GM04503 (cell line): Measurements from ENCODE around the gene INPP5E.
"Not testable (repeated sequence)": the region's sequence is repeated elsewhere in the genome, so short reads cannot be mapped to it uniquely, and the experiment has no call there.

ENCODE experiments used
- DNase-seq: peaks from one replicate; pipeline ENCODE4 v3.0.0-alpha.2; 2012; ENCODE audit warnings: low read depth

The INPP5E gene

DNA sequence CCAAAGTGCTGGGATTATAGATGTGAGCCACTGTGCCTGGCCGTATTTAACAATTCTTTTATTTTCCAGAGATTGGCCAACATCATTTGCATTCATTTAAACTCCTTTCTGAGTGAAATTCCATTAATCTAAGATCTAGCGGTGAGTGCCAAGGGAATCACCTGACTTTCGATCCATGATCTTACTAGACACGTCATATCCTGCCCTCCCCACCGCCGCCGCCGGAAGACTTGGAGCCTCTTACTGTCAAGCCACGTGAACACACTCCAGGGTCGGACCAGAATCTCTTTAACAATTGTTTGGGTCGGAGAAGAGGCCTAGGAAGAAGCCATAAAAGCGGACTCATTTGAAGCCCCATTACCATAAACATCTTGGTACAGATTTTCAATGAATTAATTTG, 12.9 kb downstream of the INPP5E start:
- no peak for DNase-seq

DNA sequence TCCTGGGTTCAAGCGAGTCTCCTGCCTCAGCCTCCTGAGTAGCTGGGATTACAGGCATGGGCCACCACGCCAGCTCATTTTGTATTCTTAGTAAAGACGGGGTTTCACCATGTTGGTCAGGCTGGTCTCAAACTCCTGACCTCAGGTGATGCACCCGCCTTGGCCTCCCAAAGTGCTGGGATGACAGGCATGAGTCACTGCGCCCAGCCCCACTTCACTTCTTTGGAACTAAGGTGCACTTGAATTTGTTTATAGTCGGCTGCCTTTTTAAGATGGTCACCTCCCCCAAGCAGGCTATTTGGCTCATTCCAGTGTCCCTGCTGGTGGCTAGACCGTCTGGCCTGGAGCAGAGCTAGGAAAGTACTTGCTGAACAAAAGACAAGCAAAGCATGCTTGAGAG, 14.3 kb downstream of the INPP5E start:
- not testable (repeated sequence) for DNase-seq

DNA sequence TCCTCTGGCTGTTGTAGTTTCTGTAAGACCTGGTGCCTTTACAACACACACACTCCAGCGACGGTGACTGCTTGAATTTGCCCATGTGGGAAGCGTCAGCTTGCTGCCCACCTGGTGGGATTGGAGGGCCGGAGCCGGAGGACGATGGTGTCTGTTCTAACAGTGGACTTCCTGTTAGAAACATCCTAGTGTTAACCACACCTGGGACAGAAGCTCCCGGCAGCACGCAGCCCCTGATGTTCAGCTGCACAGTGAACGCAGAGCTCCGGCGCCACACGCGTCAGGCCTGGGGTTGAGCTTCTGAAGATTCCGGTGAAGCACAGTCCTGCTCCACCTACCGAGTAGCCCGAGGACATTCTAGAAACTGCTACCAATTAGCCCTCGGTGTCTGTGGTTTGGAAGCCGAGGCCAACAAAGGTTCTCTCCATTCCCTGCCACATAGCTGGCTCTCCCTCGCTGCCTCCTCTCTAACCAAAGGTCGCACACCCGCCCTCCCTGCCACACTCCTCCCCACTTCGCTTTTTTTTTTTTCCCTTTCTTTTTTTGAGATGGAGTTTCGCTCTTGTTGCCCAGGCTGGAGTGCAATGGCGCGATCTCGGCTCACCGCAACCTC, 14.8 kb downstream of the INPP5E start:
- no peak for DNase-seq

DNA sequence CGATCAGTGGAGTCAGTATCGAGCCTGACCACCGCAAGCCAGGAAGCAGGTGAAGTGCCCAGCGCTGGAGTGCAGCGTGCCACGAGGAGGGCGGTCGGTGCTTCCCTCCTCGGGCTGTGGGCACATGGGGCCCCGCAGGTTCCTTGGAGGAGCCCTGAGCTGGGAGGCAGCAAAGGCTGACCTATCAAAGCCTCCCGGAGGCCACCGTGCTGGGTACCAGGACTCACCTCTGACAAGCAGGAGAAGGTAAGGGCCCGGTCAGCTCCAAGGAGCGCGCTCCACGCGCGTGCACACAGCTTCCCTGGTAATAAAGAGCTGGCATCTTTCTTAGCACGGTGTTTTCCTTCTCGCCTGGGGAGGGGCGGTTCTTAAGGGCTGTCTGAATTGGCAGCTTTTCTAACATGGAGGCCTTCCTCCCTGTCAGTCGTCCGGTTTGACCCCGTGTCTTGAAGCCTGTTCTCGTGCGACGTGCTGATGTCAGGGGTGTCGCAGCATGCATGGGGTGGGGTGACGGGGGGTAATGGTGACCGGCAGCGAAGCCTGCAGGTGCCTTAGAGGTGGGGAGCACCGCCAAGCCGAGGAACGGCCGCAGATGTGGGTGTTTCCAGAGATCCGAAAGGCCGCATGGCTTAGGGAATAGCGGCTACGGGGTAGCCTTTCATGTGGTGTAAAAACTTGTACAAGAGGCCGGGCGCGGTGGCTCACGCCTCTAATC, 16.1 kb downstream of the INPP5E start:
- DNase-seq, result no peak

GRCh38 chr9:136422876-136423275, 16.8 kb downstream of the INPP5E start:
- no peak for DNase-seq

- no peak for DNase-seq
These were observed 17.9 kb downstream of the INPP5E start for GRCh38 chr9:136421791-136422190.

DNA sequence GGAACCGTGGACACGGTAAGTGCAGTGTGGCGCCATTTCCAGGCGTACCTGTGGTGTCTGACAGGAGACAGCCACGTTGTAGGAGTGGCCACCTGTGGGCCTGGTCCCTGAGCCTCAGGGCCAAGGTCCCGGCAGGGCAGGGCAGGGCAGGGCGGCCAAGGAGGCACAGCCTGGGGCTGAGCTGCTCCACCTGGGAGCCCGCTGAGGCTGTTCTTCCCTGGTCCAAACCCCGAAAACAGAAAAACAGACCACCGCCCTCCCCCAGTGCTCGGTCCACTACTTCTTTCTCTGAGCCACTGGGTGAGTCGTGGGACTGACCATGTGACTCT, 20.6 kb downstream of the INPP5E start:
- no peak for DNase-seq

DNA sequence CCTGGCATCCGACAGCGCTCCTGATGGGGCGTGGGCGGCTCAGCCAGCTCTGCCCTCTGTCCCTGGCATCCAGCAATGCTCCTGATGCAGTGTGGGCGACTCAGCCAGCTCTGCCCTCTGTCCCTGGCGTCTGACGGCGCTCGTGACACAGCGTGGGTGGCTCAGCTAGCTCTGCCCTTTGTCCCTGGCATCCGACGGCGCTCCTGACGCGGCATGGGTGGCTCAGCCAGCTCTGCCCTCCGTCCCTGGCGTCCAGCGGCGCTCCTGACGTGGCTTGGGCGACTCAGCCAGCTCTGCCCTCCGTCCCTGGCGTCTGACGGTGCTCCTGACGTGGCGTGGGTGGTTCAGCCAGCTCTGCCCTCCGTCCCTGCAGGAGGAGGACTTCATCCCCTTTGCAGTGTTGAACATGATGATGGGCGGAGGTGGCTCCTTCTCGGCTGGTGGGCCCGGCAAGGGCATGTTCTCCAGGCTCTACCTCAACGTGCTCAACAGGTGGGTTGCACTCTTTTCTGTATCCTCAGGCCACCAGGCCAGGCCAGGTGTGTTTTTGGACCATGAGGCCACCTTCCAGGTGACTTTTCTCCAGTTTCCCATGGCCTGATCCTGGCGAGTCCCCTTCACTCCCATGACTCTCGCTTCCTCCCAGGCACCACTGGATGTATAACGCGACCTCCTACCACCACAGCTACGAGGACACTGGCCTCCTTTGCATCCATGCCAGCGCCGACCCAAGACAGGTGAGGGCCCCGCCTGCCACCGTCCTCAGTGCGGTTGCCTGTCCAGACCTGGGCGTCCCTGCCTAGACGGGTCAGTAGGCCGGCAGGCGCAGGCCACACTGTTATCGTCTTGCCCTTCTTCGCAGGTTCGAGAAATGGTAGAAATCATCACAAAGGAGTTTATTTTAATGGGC, 21.2 kb downstream of the INPP5E start:
- DNase-seq, result no peak

GRCh38 chr9:136416914-136417313, 22.7 kb downstream of the INPP5E start:
- no peak for DNase-seq

DNA sequence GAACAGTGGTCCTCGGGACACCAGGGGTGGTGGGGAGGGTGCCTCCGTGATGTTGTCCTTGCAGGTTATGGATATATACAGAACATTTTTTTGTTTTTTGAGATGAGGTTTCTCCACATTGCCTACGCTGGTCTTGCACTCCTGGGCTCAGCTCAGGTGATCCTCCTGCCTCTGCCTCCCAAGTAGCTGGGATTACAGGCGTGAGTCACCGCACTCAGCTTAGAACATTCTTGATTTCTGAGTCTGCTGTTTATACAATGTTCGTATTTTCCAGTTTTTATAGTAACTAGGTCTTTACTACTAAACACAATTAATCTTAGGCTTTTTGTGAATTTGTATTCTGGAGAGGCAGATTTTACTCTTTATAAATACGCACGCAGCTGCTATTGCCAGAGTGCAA, 23.2 kb downstream of the INPP5E start:
- no peak for DNase-seq

- no peak for DNase-seq
These were observed 26.7 kb downstream of the INPP5E start for GRCh38 chr9:136412962-136413361.

DNA sequence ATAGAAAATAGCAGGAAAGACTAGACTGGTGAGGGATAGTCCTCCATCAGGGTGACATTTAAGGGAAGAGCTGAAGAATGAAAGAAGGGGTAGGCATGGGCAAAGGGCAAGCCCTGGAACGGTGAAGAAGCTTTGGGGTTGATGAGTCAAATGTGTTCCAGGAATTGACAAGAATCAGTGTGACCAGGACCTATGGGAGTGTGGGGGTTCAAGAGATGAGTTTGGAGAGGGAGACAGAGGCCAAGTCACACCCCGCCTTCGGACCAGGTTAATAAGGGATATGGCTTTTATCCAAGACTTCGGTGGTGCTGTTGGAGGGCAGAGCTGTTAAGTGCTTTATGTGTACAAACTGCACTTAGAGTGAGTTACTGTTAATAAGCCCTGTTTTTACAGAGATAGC, 28.3 kb downstream of the INPP5E start:
- DNase-seq, result no peak

- no peak for DNase-seq
These were observed 29.0 kb downstream of the INPP5E start, which contains the start of the genes ENTR1 and PMPCA for GRCh38 chr9:136410500-136411287. TSS of gene ENTR1 (minus strand) at chr9:136410614. CDS start at chr9:136410397, 217 bp downstream. TSS of gene PMPCA (plus strand) at chr9:136410658. CDS start at chr9:136410669, 11 bp downstream.

DNA sequence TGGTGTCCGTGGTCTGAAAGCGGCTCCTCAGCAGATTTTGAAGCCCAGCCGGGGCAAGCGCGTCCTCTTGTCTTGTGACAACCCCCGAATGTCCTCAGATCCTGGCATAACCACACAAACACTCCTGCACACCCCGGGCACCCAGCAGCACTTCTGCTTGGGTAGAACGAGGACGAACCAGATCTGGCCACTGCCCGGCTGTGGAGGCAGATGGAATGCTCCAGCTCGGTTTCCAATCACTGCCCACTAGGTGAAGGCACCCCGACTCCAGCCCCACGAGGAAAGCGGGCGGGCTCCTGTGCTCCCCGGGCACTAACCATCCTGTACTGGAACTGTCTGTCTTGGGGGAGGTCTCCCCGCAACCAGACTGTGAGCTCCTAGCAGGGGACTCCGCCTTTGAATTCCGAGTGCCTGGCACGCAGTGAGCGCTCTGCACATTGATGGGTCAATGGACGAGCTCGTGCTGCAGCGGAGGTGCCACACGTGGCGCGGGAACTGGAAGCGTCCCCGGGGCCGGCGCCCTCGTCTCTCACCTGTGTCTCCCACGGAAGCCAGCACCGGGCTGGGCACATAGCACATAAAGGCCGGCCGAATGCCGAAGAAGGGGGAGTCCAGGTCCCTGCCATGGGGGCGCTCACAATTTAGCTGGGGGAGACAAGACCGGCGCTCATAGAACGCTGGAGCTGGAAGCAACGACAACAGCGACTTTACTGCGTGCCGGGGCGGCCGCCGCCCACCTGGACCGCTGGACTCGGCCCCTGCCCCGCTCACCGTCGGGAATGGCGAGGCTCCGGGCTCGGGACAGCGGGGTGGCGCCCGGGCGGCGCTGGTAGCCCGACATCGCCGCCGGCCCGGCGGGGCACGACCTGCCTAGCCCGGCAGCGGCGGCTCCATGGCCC, 29.8 kb downstream of the INPP5E start:
- no peak for DNase-seq

- no peak for DNase-seq
These were observed 31.7 kb downstream of the INPP5E start for GRCh38 chr9:136407911-136408310.

- not testable (repeated sequence) for DNase-seq
These were observed 32.6 kb downstream of the INPP5E start for GRCh38 chr9:136407061-136407460.

DNA sequence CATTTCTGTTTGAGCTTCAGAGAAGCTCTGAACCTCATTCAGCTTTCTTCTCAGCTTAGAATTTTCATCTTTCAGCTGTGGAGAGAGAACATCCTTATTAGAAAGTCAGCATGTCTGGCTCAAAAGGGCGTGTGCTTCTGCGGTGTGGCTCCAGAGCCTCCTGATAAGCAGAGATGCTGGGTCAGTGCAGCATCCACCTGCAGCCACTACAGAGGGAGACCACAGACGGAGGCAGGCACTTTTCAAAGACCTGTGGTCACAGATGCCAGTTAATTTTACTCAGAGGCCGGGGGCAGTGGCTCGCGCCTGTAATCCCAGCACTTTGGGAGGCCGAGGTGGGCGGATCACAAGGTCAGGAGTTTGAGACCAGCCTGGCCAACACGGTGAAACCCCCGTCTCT, 33.7 kb downstream of the INPP5E start:
- not testable (repeated sequence) for DNase-seq

GRCh38 chr9:136405481-136405880, 34.2 kb downstream of the INPP5E start:
- no peak for DNase-seq

GRCh38 chr9:136404801-136405136, 34.9 kb downstream of the INPP5E start:
- DNase-seq, result no peak

- DNase-seq, result no peak
These were observed 35.5 kb downstream of the INPP5E start for GRCh38 chr9:136403915-136404800.
